Measurements from ENCODE around the gene PGK2.

DNA sequence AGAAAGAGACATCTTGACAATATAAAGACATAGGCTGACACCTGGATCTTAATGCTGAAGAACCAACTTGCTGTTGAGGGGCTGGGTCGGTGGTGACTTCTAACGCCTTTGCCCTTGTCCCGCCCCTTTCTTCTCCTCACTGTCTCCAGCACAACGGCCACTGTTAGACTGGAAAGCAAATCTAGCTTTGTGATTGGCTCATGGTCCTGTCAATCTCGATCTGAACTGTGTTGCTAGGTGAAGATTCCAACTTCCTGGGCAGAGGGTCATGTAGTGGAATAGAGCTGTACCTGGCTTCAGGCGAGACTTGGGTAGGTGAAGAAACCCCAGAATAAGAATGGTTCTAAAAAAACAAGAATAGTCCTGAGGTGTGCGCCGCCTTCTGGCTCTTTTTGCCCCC is at the start of gene PGK2:
- TF ChIP-seq, protein P1, sequence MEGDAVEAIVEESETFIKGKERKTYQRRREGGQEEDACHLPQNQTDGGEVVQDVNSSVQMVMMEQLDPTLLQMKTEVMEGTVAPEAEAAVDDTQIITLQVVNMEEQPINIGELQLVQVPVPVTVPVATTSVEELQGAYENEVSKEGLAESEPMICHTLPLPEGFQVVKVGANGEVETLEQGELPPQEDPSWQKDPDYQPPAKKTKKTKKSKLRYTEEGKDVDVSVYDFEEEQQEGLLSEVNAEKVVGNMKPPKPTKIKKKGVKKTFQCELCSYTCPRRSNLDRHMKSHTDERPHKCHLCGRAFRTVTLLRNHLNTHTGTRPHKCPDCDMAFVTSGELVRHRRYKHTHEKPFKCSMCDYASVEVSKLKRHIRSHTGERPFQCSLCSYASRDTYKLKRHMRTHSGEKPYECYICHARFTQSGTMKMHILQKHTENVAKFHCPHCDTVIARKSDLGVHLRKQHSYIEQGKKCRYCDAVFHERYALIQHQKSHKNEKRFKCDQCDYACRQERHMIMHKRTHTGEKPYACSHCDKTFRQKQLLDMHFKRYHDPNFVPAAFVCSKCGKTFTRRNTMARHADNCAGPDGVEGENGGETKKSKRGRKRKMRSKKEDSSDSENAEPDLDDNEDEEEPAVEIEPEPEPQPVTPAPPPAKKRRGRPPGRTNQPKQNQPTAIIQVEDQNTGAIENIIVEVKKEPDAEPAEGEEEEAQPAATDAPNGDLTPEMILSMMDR (IDR thresholded peaks at IDR 0.05): no peak
- TF ChIP-seq POLR2A (IDR thresholded peaks at IDR 0.05): no peak
- TF ChIP-seq POLR2AphosphoS5 (IDR thresholded peaks at IDR 0.05): no peak

All from stomach (tissue), 4 donors.